Spleen (tissue), 11 donors: ENCODE measurements around the gene PREB. TPM values are rescaled to one million over a fixed set of nuclear protein-coding genes. Genes with fewer than 3 reads are reported as not detected.

Experiments used
- DNase-seq: peaks from one replicate; pipeline ENCODE4 v3.0.0-alpha.2; 2020
- H3K27ac ChIP-seq, 8 donors: fragments of 200-600 bp; sonication (generic) in 7 of 8; 1 replicate in 4 of 8; 2 replicates in 4 of 8; pipeline versions ENCODE4 v1.5.0 to v1.8.0; 2016 to 2021; ENCODE audit warnings: inconsistent platforms in 4 of 8, mild to moderate bottlenecking in 4 of 8, moderate library complexity in 1 of 8
- H3K27me3 ChIP-seq, 7 donors: fragments of 200-600 bp; sonication (generic) in 6 of 7; replicated peaks in 1 of 7; 1 replicate in 4 of 7; 2 replicates in 3 of 7; pipeline versions ENCODE4 v1.5.0 to v1.8.0; 2016 to 2021; ENCODE audit warnings: inconsistent platforms in 3 of 7, mild to moderate bottlenecking in 1 of 7
- H3K36me3 ChIP-seq, 6 donors: fragments of 200-600 bp; sonication (generic) in 5 of 6; 1 replicate in 4 of 6; 2 replicates in 2 of 6; pipeline versions ENCODE4 v1.5.0 to v1.8.0; 2016 to 2021; ENCODE audit warnings: inconsistent platforms in 2 of 6
- H3K4me1 ChIP-seq, 6 donors: fragments of 200-600 bp; sonication (generic) in 5 of 6; 1 replicate in 3 of 6; 2 replicates in 3 of 6; pipeline versions ENCODE4 v1.5.0 to v1.8.0; 2016 to 2021; ENCODE audit warnings: inconsistent platforms in 3 of 6
- H3K4me3 ChIP-seq, 8 donors: fragments of 200-600 bp; sonication (generic) in 7 of 8; 1 replicate in 4 of 8; 2 replicates in 4 of 8; pipeline versions ENCODE4 v1.5.0 to v1.8.0; 2016 to 2021; ENCODE audit warnings: inconsistent platforms in 4 of 8, mild to moderate bottlenecking in 4 of 8, moderate library complexity in 2 of 8
- H3K9me3 ChIP-seq, 8 donors: fragments of 200-600 bp; sonication (generic) in 7 of 8; 1 replicate in 4 of 8; 2 replicates in 4 of 8; pipeline versions ENCODE4 v1.5.0 to v1.8.0; 2016 to 2021; ENCODE audit warnings: inconsistent platforms in 4 of 8
- POLR2A ChIP-seq, 3 donors: fragments of 450-650 bp; IDR thresholded peaks; one replicate each; pipeline ENCODE4 v1.5.1; 2017; ENCODE audit warnings: antibody characterized with exemption in 3 of 3, mild to moderate bottlenecking in 1 of 3
- POLR2AphosphoS5 ChIP-seq, 3 donors: sonication (generic); formaldehyde crosslinking; IDR thresholded peaks; one replicate each; pipeline ENCODE4 v1.5.1; 2017; ENCODE audit warnings: antibody characterized with exemption in 3 of 3
- whole genome bisulfite sequencing, 5 donors: extraction: QIAGEN DNeasy Blood & Tissue Kit in 3 of 5; methylation state at CpG; one replicate each; pipeline versions ENCODE4 v1.1.5 to v1.1.7; 2013 to 2018; 5-methylcytosine and 5-hydroxymethylcytosine counted together
- intact Hi-C: fragments of 100-400 bp; cut with DNase I; formaldehyde crosslinking; loops from one replicate; pipeline ENCODE4 v1.15.0; 2023; ENCODE audit warnings: low total_unique reads
- polyA plus RNA-seq, 3 donors: library from polyadenylated mRNA; stranded (reverse); fragments of 200-250 nt; gene quantifications; one replicate each; pipeline ENCODE4 v1.2.1, GENCODE V29; 2013
- total RNA-seq, 7 donors: library from RNA; depleted of rRNA in 3 of 7; stranded (reverse); fragments of >200 nt in 3 of 7; fragmentation: NEBNext Ultra II Directional in 4 of 7; extraction: Animal tissue kit (Norgen Biotek cat#: 25700) in 4 of 7; gene quantifications; one replicate each; pipeline versions ENCODE4 v1.1.0 to v1.2.1, GENCODE V29; 2016 to 2021
- TF ChIP-seq, protein P1 (sequence below), 11 experiments: fragments of 200-600 bp in 7 of 11; fragments of 450-650 bp in 4 of 11; sonication (generic) in 4 of 11; IDR thresholded peaks in 8 of 11; conservative IDR thresholded peaks in 3 of 11; 1 replicate in 7 of 11; 2 replicates in 4 of 11; pipeline versions ENCODE4 v1.4.0 to v1.8.0; 2016 to 2021; ENCODE audit warnings: antibody characterized with exemption in 11 of 11, inconsistent platforms in 4 of 11, mild to moderate bottlenecking in 1 of 11
- donor health status: healthy with polysubstance abuse.
- donor health status: DM: no; HTN: no; CAD: no; lungs with moderate emphysema.
- donor health status: DM: no; HTN: no; CAD: no.
- donor health status: Bipolar disorder and iron deficiency.
- donor health status: healthy.
- donor health status: DM: no; HTN: no; CAD: no.
- donor health status: DM: yes; HTN: yes; CAD: no.

The PREB gene
- total and polyA plus RNA-seq, 10 donors, result 42.8 to 75.0 (median 49.0) TPM

DNA sequence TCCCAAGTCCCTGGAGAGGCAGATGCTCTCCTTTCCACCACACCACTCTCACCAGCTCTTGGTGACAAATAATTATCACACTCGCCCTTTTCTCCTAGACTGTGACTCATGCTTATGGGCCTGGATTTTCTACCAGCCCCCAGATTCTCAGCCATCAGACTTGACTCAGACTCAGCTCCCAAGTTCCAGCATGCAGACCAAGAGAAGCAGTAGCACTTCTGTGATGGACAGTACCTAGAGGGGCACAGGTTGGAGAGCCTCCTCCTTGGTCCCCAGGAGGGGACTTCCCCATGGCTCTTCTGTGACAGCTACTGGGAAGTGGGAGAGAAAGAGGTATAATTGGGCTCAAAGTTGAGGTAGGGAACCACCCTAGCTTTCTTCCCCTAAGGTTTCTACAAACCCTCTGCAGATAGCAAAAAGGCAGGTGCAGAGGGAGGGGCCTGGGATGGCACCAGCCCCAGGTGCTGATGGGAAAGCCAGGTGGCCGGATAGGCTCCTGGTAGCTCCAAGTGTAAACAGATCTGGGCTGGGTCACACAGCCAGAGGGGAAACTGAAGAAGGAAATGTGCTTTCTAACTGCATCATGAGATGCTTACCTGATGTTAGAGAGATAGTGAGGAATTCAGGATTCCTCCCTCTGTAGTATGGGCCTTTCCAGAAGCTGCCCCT is 18.5 kb upstream of the PREB start:
- Histone ChIP-seq H3K36me3 (no peaks in the 10 kb centered on the region), H3K4me1 (peaks cover 0 to 3% (median 0%) of the 10 kb centered on the region in 6 donors), H3K27me3 (peaks cover 0 to 16% (median 0%) of the 10 kb centered on the region in 7 donors), H3K4me3 (no peak overlapping the region), H3K27ac (no peak overlapping the region), H3K9me3 (no peaks in the 10 kb centered on the region)
- peak in 1 of 3 donors; percentile 38 for TF ChIP-seq POLR2AphosphoS5 (IDR thresholded peaks at IDR 0.05)
- TF ChIP-seq, protein P1, sequence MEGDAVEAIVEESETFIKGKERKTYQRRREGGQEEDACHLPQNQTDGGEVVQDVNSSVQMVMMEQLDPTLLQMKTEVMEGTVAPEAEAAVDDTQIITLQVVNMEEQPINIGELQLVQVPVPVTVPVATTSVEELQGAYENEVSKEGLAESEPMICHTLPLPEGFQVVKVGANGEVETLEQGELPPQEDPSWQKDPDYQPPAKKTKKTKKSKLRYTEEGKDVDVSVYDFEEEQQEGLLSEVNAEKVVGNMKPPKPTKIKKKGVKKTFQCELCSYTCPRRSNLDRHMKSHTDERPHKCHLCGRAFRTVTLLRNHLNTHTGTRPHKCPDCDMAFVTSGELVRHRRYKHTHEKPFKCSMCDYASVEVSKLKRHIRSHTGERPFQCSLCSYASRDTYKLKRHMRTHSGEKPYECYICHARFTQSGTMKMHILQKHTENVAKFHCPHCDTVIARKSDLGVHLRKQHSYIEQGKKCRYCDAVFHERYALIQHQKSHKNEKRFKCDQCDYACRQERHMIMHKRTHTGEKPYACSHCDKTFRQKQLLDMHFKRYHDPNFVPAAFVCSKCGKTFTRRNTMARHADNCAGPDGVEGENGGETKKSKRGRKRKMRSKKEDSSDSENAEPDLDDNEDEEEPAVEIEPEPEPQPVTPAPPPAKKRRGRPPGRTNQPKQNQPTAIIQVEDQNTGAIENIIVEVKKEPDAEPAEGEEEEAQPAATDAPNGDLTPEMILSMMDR (IDR thresholded peaks at IDR 0.05 in 8 of 11, conservative IDR thresholded peaks at IDR 0.05 in 3 of 11), result no peak
- peak; percentile 30 for DNase-seq
- 74 to 84% (median 77%) methylated on average over 2 of the region's 2 CpGs for WGBS, 5 donors
- intact Hi-C loops, result no loop called here

DNA sequence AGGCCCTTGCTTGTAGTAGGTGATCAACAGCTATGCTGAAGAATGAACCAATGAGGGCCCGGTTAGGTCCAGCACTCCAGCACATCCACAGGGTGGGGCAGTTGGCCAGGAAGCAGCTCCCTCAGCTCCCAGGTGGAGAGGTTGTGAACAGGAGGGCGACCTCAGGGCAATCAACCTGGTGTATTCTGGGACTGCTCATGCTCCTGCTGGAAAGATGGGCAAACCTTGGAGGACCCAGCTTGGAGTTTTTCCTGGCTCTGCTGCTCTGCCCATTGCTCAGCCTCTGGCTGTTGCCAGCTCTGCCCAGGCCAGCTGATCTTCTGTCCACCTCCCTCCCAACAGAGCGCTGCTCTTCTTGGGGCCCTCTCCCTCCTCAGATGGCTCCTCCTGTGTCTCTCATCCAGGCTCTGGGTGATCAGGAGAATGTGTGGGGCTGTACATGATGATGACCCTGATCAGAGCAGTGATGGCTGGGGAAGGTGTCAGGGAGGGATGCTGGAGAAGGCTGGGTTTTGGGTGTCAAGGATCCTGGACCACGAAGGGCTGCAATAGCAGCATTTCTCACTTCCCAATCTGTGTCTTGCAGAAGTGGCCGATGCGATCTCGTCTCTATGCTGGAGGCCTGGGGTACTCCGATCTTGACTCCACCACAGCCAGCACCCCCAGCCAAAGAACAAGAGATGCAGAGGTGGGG is 17.8 kb upstream of the PREB start:
- Histone ChIP-seq H3K27me3 (peaks cover 0 to 16% (median 0%) of the 10 kb centered on the region in 7 donors), H3K4me3 (no peak overlapping the region), H3K27ac (no peak overlapping the region), H3K4me1 (peaks cover 0 to 3% (median 0%) of the 10 kb centered on the region in 6 donors), H3K36me3 (no peaks in the 10 kb centered on the region), H3K9me3 (no peaks in the 10 kb centered on the region)
- TF ChIP-seq POLR2A (IDR thresholded peaks at IDR 0.05) (no peak), POLR2AphosphoS5 (IDR thresholded peaks at IDR 0.05) (no peak)
- TF ChIP-seq, protein P1 (IDR thresholded peaks at IDR 0.05 in 8 of 11, conservative IDR thresholded peaks at IDR 0.05 in 3 of 11), result no peak
- peak; percentile 57 for DNase-seq
- intact Hi-C loops, result no loop called here
- 84 to 94% (median 87%) methylated on average over 7 to 8 of the region's 8 CpGs for WGBS, 5 donors

DNA sequence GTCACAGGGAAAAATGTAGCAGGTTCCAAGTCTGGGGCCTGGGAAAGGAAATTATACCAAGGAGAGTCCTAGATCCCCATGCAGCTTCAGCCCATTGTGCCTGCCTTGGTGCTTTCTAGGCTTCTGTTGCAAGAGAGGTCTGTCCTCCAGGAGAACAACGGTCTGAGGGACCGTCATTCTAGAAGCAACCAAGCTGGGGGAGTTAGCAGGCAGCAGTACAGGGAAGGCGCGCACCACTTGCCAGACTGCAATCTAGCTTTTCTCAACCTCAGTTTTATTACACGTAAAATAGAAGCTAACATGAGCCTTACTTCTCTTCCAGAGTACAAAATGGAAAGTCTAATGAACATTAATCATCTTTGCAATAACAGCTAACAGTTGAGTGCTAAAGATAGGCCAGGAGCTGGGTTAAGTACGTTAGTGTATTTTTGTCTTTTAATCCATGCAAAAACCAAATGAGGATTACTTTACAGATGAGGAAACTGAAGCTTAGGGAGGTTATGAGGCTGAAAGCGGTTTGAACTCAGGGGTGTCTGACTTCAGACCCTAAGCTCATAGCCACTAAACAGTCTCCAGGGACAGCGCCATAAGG is 16.3 kb upstream of the PREB start:
- H3K36me3 ChIP-seq, result no peaks in the 10 kb centered on the region
- 75 to 85% (median 81%) methylated on average over 8 of the region's 8 CpGs for WGBS, 5 donors
- intact Hi-C loops, result no loop called here
- no peaks in the 10 kb centered on the region for H3K9me3 ChIP-seq
- peaks cover 0 to 16% (median 0%) of the 10 kb centered on the region in 7 donors for H3K27me3 ChIP-seq
- peaks cover 0 to 3% (median 0%) of the 10 kb centered on the region in 6 donors for H3K4me1 ChIP-seq
- peak; percentile 21 for DNase-seq
- no peak for TF ChIP-seq POLR2AphosphoS5 (IDR thresholded peaks at IDR 0.05)
- TF ChIP-seq, protein P1 (IDR thresholded peaks at IDR 0.05 in 8 of 11, conservative IDR thresholded peaks at IDR 0.05 in 3 of 11), result no peak
- no peak for TF ChIP-seq POLR2A (IDR thresholded peaks at IDR 0.05)
- H3K27ac ChIP-seq, result peak overlapping the region in 5 of 8 donors; percentile 31 to 60 (median 48)
- peak overlapping the region in 1 of 8 donors; percentile 34 for H3K4me3 ChIP-seq
